Measurements from ENCODE around the gene TXNRD1.

DNA sequence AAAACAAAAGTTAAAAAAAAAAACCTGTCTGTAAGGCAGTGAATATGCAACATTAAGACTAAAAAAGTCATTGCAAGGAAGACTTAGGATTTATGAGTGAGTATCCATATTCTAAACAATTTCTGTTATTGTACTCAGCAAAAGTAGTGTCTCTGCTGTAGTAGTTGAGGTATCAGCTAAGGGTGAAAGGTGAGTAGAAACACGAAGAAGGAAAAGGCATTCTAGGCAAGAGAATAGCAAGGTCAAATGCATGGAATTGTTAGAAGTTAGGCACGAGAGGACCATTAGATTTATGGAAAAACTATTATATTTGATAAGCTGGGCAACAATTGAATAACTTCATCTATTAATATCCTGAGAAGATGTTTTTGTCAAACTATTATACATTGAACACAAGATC, 89.8 kb downstream of the TXNRD1 start:
- TF ChIP-seq, protein P1, sequence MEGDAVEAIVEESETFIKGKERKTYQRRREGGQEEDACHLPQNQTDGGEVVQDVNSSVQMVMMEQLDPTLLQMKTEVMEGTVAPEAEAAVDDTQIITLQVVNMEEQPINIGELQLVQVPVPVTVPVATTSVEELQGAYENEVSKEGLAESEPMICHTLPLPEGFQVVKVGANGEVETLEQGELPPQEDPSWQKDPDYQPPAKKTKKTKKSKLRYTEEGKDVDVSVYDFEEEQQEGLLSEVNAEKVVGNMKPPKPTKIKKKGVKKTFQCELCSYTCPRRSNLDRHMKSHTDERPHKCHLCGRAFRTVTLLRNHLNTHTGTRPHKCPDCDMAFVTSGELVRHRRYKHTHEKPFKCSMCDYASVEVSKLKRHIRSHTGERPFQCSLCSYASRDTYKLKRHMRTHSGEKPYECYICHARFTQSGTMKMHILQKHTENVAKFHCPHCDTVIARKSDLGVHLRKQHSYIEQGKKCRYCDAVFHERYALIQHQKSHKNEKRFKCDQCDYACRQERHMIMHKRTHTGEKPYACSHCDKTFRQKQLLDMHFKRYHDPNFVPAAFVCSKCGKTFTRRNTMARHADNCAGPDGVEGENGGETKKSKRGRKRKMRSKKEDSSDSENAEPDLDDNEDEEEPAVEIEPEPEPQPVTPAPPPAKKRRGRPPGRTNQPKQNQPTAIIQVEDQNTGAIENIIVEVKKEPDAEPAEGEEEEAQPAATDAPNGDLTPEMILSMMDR (IDR thresholded peaks at IDR 0.05; ENCODE audit: low read depth, low read length, poor library complexity, severe bottlenecking) = no peak
- no peak for TF ChIP-seq EZH2phosphoT487 (IDR thresholded peaks at IDR 0.05; ENCODE audit: borderline replicate concordance, low read length)

All from DOHH2 (cell line).